ENCODE measurements around the gene DLG4.

Gene DLG4

GRCh38 chr17:7179317-7180254 is 40.0 kb downstream of the DLG4 start, which contains the start of gene ASGR1:
Gene ASGR1, minus strand, starts transcription at chr17:7179370. Its CDS starts 807 bp downstream, at chr17:7178563.
- no peak within 1 kb of the TSS for H3K4me3 ChIP-seq (ENCODE audit: low read depth, low read length)
- no peak for TF ChIP-seq CTCF (conservative IDR thresholded peaks at IDR 0.05; ENCODE audit: low read depth, low read length)
- no peak for DNase-seq (ENCODE audit: low read depth)

DNA sequence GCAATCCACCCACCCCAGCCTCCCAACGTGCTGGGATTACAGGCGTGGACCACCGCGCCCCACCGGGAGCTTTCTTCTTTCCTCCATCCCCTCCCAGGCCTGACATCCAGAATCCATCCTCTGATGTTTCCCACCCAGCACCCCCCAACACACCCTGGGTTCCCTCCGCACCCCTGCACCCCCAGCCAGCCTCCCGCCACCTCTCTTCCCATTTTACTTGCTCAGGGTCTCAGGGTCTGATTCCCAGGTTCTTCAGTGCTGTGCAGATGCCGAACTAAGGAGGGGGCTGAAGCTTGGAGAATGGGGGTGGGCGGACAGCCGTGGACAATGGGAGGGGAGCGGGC is 40.7 kb downstream of the DLG4 start:
- DNase-seq (ENCODE audit: low read depth): no peak
- H3K4me3 ChIP-seq (ENCODE audit: low read depth, low read length): no peak overlapping the region
- TF ChIP-seq CTCF (conservative IDR thresholded peaks at IDR 0.05; ENCODE audit: low read depth, low read length): no peak

GRCh38 chr17:7177954-7178477 is 41.6 kb downstream of the DLG4 start:
- no peak for TF ChIP-seq CTCF (conservative IDR thresholded peaks at IDR 0.05; ENCODE audit: low read depth, low read length)
- no peak for DNase-seq (ENCODE audit: low read depth)
- H3K4me3 ChIP-seq (ENCODE audit: low read depth, low read length): peak overlapping the region; percentile 50

- peak; percentile 86 for TF ChIP-seq CTCF (conservative IDR thresholded peaks at IDR 0.05; ENCODE audit: low read depth, low read length)
- peak; percentile 70 for DNase-seq (ENCODE audit: low read depth)
- H3K4me3 ChIP-seq (ENCODE audit: low read depth, low read length): peak overlapping the region; percentile 50
Observed at GRCh38 chr17:7177191-7177953, 42.3 kb downstream of the DLG4 start.

GRCh38 chr17:7176841-7177190 is 42.8 kb downstream of the DLG4 start:
- TF ChIP-seq CTCF (conservative IDR thresholded peaks at IDR 0.05; ENCODE audit: low read depth, low read length): no peak
- DNase-seq (ENCODE audit: low read depth): peak; percentile 44

GRCh38 chr17:7176107-7176840 is 43.4 kb downstream of the DLG4 start:
- H3K4me3 ChIP-seq (ENCODE audit: low read depth, low read length): no peak overlapping the region
- no peak for DNase-seq (ENCODE audit: low read depth)
- TF ChIP-seq CTCF (conservative IDR thresholded peaks at IDR 0.05; ENCODE audit: low read depth, low read length): no peak

More at GRCh38 chr17:7176841-7177190, 42.8 kb downstream of the DLG4 start:
- peak overlapping the region; percentile 50 for H3K4me3 ChIP-seq (ENCODE audit: low read depth, low read length)

Data from choroid plexus epithelial cell (primary cell).